Esophagus muscularis mucosa (tissue), 4 donors: ENCODE measurements around the gene ARHGEF38. TPM values are rescaled to one million over a fixed set of nuclear protein-coding genes. Genes with fewer than 3 reads are reported as not detected.
A peak's percentile ranks its signal among the peaks of the same experiment; 100 is the strongest.

Experiments
- DNase-seq: peaks from one replicate; pipeline ENCODE4 v3.0.0-alpha.2; 2017; ENCODE audit errors: extremely low spot score
- H3K27ac ChIP-seq, 4 donors: fragments of 200-600 bp; sonication (generic); replicated peaks in 1 of 4; 1 replicate in 3 of 4; 2 replicates in 1 of 4; pipeline ENCODE4 v1.5.1; 2016 to 2019; ENCODE audit warnings: mild to moderate bottlenecking in 1 of 4
- H3K27me3 ChIP-seq, 4 donors: fragments of 200-600 bp; sonication (generic); one replicate each; pipeline versions ENCODE4 v1.5.1 to v1.6.0; 2016 to 2019
- H3K36me3 ChIP-seq, 4 donors: fragments of 200-600 bp; sonication (generic); one replicate each; pipeline ENCODE4 v1.5.1; 2016 to 2019
- H3K4me1 ChIP-seq, 4 donors: fragments of 200-600 bp; sonication (generic); one replicate each; pipeline ENCODE4 v1.5.1; 2016 to 2019
- H3K4me3 ChIP-seq, 4 donors: fragments of 200-600 bp; sonication (generic); 1 replicate in 2 of 4; 2 replicates in 2 of 4; pipeline ENCODE4 v1.5.1; 2016 to 2019; ENCODE audit warnings: mild to moderate bottlenecking in 4 of 4, moderate library complexity in 1 of 4
- H3K9me3 ChIP-seq, 4 donors: fragments of 200-600 bp; sonication (generic); 1 replicate in 3 of 4; 2 replicates in 1 of 4; pipeline ENCODE4 v1.5.1; 2016 to 2019
- EP300 ChIP-seq: sonication (generic); formaldehyde crosslinking; IDR thresholded peaks from one replicate; pipeline ENCODE4 v1.6.1; 2017; ENCODE audit warnings: antibody characterized with exemption
- POLR2A ChIP-seq: fragments of 450-650 bp; IDR thresholded peaks from one replicate; pipeline ENCODE4 v1.6.1; 2017; ENCODE audit warnings: antibody characterized with exemption, moderate library complexity, mild to moderate bottlenecking, low read depth
- POLR2AphosphoS5 ChIP-seq, 2 donors: sonication (generic); formaldehyde crosslinking; IDR thresholded peaks; one replicate each; pipeline ENCODE4 v1.6.1; 2017; ENCODE audit warnings: antibody characterized with exemption in 2 of 2
- WGBS: methylation state at CpG from one replicate; pipeline ENCODE4 v1.1.5; 2018; 5-methylcytosine and 5-hydroxymethylcytosine counted together
- intact Hi-C: fragments of 100-400 bp; cut with DNase I; formaldehyde crosslinking; loops from one replicate; pipeline ENCODE4 v1.15.1; 2023
- total RNA-seq, 4 donors: library from RNA; depleted of rRNA; stranded (reverse); fragments of >200 nt; gene quantifications; one replicate each; pipeline versions ENCODE4 v1.1.0 to v1.2.1, GENCODE V29; 2016
- TF ChIP-seq, protein P1 (sequence below), 3 experiments: fragments of 200-600 bp in 2 of 3; fragments of 450-650 bp in 1 of 3; sonication (generic) in 2 of 3; IDR thresholded peaks; one replicate each; pipeline ENCODE4 v1.5.1; 2017 to 2019; ENCODE audit warnings: antibody characterized with exemption in 3 of 3, mild to moderate bottlenecking in 2 of 3, moderate library complexity in 1 of 3

ARHGEF38 gene
- total RNA-seq, 4 donors from 2014 or later = 0.29 TPM; not detected in 3

DNA sequence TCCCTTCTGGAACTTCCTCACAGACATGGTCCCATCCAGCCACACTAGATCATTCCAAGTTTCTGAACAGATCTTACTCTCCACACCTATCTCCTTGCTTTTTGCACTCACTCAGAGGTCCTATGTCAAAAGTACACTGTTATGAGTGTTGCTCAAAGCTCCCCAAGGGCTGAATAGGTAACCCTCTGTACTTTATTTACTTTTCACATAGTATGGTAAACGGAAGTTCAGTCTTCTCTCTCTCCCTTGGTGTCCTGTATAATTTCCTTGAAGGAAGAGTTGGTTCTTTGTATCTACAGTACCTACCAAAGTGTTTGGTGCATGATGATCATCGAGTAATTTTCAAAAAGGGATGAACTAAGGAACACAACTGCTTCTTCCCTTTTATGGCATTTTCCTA is 74.4 kb downstream of the ARHGEF38 start:
- H3K4me1 ChIP-seq = peaks cover 0 to 13% (median 0%) of the 10 kb centered on the region in 4 donors
- no peaks in the 10 kb centered on the region for H3K27me3 ChIP-seq
- TF ChIP-seq, protein P1, sequence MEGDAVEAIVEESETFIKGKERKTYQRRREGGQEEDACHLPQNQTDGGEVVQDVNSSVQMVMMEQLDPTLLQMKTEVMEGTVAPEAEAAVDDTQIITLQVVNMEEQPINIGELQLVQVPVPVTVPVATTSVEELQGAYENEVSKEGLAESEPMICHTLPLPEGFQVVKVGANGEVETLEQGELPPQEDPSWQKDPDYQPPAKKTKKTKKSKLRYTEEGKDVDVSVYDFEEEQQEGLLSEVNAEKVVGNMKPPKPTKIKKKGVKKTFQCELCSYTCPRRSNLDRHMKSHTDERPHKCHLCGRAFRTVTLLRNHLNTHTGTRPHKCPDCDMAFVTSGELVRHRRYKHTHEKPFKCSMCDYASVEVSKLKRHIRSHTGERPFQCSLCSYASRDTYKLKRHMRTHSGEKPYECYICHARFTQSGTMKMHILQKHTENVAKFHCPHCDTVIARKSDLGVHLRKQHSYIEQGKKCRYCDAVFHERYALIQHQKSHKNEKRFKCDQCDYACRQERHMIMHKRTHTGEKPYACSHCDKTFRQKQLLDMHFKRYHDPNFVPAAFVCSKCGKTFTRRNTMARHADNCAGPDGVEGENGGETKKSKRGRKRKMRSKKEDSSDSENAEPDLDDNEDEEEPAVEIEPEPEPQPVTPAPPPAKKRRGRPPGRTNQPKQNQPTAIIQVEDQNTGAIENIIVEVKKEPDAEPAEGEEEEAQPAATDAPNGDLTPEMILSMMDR (IDR thresholded peaks at IDR 0.05) = no peak
- TF ChIP-seq POLR2A (no peak), POLR2AphosphoS5 (IDR thresholded peaks at IDR 0.05) (no peak), EP300 (no peak)
- WGBS = 83% methylated on average over 2 of the region's 2 CpGs
- no peak overlapping the region for H3K27ac ChIP-seq
- no peaks in the 10 kb centered on the region for H3K36me3 ChIP-seq
- intact Hi-C loops = no loop called here
- no peaks in the 10 kb centered on the region for H3K9me3 ChIP-seq
- no peak for DNase-seq
- H3K4me3 ChIP-seq = no peak overlapping the region

GRCh38 chr4:105627620-105628019 is 75.2 kb downstream of the ARHGEF38 start:
- no peak overlapping the region for H3K27ac ChIP-seq
- H3K9me3 ChIP-seq = no peaks in the 10 kb centered on the region
- no peaks in the 10 kb centered on the region for H3K27me3 ChIP-seq
- H3K4me1 ChIP-seq = peaks cover 0 to 13% (median 0%) of the 10 kb centered on the region in 4 donors
- WGBS = 77% methylated on average over 3 of the region's 3 CpGs
- no peak for DNase-seq
- no peaks in the 10 kb centered on the region for H3K36me3 ChIP-seq
- no peak overlapping the region for H3K4me3 ChIP-seq
- TF ChIP-seq, protein P1 (IDR thresholded peaks at IDR 0.05) = no peak
- TF ChIP-seq EP300 (no peak), POLR2A (no peak), POLR2AphosphoS5 (IDR thresholded peaks at IDR 0.05) (no peak)
- intact Hi-C loops = no loop called here

DNA sequence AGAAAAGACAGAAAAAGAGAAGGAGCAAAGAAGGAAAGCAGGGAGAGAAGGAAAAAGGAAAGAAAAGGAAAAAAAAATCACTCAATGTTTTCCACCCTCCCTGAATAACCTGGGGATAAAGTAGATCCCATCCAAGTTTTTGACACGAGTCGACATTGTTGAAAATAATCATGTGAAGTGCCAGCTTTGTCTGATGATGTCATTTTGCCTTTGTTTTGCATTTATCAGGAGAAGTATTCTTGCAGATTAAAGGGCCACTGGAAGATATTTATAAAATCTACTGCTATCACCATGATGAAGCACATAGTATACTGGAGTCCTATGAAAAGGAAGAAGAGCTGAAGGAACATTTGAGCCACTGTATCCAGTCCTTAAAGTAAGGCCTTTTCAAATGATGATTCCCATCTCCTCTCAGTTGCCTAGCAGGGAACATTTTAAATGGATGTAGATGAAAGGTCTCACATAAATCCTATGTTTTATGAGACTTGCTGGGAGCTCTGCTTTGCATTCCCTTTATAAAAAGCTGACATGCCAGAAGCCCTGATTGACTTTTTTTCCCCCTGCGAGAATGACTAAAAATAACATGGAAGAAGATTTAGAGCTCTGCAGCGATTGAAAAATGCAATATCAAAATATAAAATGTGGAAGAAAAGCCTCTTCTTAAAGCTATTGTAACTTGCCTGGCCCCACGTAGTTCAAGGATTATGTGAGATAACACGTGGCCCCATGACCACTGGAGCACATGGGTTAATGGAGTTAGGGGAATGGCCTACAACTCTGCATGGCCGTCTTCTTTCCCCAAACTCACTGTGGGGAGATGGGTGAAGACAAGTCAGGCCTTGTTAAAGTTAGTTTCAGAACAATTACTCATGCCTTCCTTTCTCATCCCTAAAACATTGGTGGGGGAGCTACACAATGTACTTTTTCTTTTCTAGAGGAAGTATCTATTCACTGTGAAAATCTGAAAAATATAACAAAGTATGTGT is 78.5 kb downstream of the ARHGEF38 start:
- 59% methylated on average over 7 of the region's 7 CpGs for WGBS
- intact Hi-C loops = no loop called here
- H3K27me3 ChIP-seq = no peaks in the 10 kb centered on the region

DNA sequence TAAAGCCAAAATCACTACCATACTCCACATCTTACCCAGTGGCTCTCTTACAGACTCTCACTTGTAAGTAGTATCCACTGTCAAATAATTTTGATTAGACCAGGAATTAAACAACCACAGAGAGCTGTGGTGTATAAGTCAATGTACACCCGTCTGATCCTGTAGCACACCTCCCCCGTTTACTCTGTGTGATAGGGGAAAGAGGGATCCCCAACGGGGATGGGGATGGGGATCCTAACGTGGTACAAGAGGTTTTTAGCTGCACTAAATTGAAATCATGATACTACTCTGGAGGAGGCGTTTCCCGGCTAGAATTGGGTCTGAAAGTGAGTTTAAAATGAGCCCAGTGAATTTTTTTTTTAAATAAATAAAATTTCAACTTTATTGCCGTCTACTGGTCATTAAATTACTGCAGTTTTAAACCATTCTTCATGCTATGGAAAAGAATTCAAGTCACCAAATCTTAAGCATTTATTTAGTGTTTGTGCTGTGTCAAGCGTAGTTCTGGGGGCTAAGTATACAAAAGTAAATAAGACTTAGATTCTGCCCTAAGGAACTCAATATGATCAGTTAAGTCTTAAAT is 79.5 kb downstream of the ARHGEF38 start:
- 78% methylated on average over 8 of the region's 8 CpGs for WGBS
- intact Hi-C loops = no loop called here
- Histone ChIP-seq H3K36me3 (no peaks in the 10 kb centered on the region), H3K4me1 (peaks cover 0 to 21% (median 10%) of the 10 kb centered on the region in 4 donors), H3K9me3 (no peaks in the 10 kb centered on the region), H3K27ac (no peak overlapping the region), H3K27me3 (no peaks in the 10 kb centered on the region), H3K4me3 (no peak overlapping the region)
- TF ChIP-seq, protein P1 (IDR thresholded peaks at IDR 0.05) = peak; percentile 7 to 53 (median 41)
- TF ChIP-seq POLR2A = no peak
- DNase-seq = no peak

More for the DNA sequence above, 78.5 kb downstream of the ARHGEF38 start:
- Histone ChIP-seq H3K27ac (no peak overlapping the region), H3K4me3 (no peak overlapping the region), H3K4me1 (peaks cover 0 to 21% (median 10%) of the 10 kb centered on the region in 4 donors), H3K36me3 (no peaks in the 10 kb centered on the region), H3K9me3 (no peaks in the 10 kb centered on the region)
- TF ChIP-seq POLR2A = no peak
- TF ChIP-seq, protein P1 (IDR thresholded peaks at IDR 0.05) = no peak
- TF ChIP-seq POLR2AphosphoS5 (IDR thresholded peaks at IDR 0.05) = no peak
- no peak for TF ChIP-seq EP300
- DNase-seq = no peak
